ENCODE data around the gene SPRR5. TPM values are rescaled to one million over a fixed set of nuclear protein-coding genes. Genes with fewer than 3 reads are reported as not detected.

SPRR5 gene
- total and polyA plus RNA-seq, 2 experiments from 2014 or later: not detected

DNA sequence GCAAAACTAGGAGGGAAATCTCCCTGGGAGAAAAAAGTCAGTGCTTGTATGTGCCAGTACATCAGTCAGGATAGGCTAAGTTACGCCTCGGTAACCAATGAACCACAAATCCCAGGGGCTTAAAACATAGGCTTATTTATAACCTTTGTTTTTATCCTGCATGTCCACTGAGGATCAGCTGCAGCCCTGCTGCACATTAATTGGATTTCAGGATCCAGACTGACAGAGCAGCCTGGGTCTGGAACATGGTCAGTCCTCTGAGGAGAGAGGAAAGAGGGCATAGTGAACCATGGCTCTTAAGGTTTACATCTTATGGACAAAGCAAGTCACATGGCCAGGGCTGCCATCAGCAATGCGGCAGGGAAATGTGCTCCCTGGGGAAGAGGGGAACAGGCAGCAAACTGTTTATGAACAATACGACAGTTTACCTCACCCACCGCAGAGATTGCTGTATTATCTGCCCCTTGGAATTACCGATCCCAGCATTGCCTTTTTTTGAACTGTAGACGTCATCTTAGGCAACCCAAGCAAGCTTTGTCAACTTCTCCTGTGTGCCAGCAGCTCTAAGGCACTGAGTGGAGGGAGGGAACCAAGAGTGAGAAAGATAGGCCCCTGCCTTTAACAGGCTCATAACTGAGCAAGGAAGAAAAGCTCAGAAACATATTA lies 14.4 kb downstream of the SPRR5 start (continued):
- no peak for TF ChIP-seq STAT1 (IDR thresholded peaks at IDR 0.05; ENCODE audit: unreplicated experiment)
- TF ChIP-seq, protein P1, sequence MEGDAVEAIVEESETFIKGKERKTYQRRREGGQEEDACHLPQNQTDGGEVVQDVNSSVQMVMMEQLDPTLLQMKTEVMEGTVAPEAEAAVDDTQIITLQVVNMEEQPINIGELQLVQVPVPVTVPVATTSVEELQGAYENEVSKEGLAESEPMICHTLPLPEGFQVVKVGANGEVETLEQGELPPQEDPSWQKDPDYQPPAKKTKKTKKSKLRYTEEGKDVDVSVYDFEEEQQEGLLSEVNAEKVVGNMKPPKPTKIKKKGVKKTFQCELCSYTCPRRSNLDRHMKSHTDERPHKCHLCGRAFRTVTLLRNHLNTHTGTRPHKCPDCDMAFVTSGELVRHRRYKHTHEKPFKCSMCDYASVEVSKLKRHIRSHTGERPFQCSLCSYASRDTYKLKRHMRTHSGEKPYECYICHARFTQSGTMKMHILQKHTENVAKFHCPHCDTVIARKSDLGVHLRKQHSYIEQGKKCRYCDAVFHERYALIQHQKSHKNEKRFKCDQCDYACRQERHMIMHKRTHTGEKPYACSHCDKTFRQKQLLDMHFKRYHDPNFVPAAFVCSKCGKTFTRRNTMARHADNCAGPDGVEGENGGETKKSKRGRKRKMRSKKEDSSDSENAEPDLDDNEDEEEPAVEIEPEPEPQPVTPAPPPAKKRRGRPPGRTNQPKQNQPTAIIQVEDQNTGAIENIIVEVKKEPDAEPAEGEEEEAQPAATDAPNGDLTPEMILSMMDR (conservative IDR thresholded peaks at IDR 0.05; ENCODE audit: low read depth in 2 of 2): no peak

DNA sequence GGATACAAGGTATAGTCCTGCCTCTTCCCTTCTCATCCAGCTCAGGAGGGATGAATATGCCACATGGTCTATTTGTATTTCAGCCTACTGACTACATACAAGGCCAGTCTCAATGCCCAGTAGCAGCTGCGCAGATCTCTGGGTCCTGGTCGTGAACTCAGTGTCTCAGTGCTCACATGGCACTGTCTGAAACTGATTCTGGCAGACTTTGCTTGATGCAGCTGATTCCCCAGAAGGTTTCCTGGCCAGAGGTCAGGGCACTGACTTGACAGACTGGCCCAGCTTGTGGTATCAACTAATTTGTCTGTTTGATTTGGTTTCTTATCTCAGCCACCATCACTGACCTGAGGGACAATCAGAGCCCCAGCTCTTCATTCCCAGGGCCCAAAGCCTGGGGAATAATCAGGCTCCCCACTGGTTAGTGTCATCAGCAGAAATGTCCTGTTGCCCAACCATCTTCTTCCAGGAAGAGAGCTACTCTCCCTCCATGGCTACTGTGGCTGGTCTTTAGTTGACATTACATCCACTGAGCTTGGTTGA lies 15.9 kb downstream of the SPRR5 start:
- no peak overlapping the region for H3K4me2 ChIP-seq
- no peaks in the 10 kb centered on the region for H4K20me1 ChIP-seq (replicated peaks; ENCODE audit: insufficient read depth)
- no peaks in the 10 kb centered on the region for H3K9me3 Mint-ChIP-seq
- no peak for DNase-seq (ENCODE audit: low spot score)
- H3K27me3 ChIP-seq (ENCODE audit: insufficient read depth): no peaks in the 10 kb centered on the region
- H3K4me1 ChIP-seq (ENCODE audit: insufficient read depth): no peaks in the 10 kb centered on the region
- ATAC-seq: no peak
- H3K4me1 Mint-ChIP-seq: no peaks in the 10 kb centered on the region
- H3K36me3 ChIP-seq (ENCODE audit: insufficient read depth): no peaks in the 10 kb centered on the region
- no peaks in the 10 kb centered on the region for H3K27me3 Mint-ChIP-seq (ENCODE audit: insufficient read depth, low read depth, poor library complexity)
- no peaks in the 10 kb centered on the region; the same call in 2 of the 3 replicates for H3K36me3 Mint-ChIP-seq (ENCODE audit: low read depth)
- H3K4me3 Mint-ChIP-seq: no peak overlapping the region
- no peak overlapping the region for H3K27ac Mint-ChIP-seq
- H3K9me2 ChIP-seq (ENCODE audit: insufficient read depth): peaks cover 15% of the 10 kb centered on the region
- no peak overlapping the region for H3K4me3 ChIP-seq
- no peak overlapping the region for H3K27ac ChIP-seq (ENCODE audit: low read depth)
- H2AFZ ChIP-seq: no peak overlapping the region
- TF ChIP-seq ZNF331 (CRISPR knock-in tag; IDR thresholded peaks at IDR 0.05; ENCODE audit: low read depth) (no peak), ZNF114 (CRISPR knock-in tag; IDR thresholded peaks at IDR 0.05) (no peak), JUNB (IDR thresholded peaks at IDR 0.05; ENCODE audit: unreplicated experiment) (no peak), CREB1 (CRISPR knock-in tag; IDR thresholded peaks at IDR 0.05; ENCODE audit: low read depth) (no peak), STAT1 (IDR thresholded peaks at IDR 0.05; ENCODE audit: unreplicated experiment) (no peak), EZH2 (IDR thresholded peaks at IDR 0.05; ENCODE audit: low read depth, unreplicated experiment) (no peak), POLR2AphosphoS5 (IDR thresholded peaks at IDR 0.05; ENCODE audit: low read depth) (no peak), EZH2phosphoT487 (IDR thresholded peaks at IDR 0.05; ENCODE audit: unreplicated experiment) (no peak), NANOG (IDR thresholded peaks at IDR 0.05; ENCODE audit: borderline replicate concordance) (no peak)
- TF ChIP-seq, protein P2, sequence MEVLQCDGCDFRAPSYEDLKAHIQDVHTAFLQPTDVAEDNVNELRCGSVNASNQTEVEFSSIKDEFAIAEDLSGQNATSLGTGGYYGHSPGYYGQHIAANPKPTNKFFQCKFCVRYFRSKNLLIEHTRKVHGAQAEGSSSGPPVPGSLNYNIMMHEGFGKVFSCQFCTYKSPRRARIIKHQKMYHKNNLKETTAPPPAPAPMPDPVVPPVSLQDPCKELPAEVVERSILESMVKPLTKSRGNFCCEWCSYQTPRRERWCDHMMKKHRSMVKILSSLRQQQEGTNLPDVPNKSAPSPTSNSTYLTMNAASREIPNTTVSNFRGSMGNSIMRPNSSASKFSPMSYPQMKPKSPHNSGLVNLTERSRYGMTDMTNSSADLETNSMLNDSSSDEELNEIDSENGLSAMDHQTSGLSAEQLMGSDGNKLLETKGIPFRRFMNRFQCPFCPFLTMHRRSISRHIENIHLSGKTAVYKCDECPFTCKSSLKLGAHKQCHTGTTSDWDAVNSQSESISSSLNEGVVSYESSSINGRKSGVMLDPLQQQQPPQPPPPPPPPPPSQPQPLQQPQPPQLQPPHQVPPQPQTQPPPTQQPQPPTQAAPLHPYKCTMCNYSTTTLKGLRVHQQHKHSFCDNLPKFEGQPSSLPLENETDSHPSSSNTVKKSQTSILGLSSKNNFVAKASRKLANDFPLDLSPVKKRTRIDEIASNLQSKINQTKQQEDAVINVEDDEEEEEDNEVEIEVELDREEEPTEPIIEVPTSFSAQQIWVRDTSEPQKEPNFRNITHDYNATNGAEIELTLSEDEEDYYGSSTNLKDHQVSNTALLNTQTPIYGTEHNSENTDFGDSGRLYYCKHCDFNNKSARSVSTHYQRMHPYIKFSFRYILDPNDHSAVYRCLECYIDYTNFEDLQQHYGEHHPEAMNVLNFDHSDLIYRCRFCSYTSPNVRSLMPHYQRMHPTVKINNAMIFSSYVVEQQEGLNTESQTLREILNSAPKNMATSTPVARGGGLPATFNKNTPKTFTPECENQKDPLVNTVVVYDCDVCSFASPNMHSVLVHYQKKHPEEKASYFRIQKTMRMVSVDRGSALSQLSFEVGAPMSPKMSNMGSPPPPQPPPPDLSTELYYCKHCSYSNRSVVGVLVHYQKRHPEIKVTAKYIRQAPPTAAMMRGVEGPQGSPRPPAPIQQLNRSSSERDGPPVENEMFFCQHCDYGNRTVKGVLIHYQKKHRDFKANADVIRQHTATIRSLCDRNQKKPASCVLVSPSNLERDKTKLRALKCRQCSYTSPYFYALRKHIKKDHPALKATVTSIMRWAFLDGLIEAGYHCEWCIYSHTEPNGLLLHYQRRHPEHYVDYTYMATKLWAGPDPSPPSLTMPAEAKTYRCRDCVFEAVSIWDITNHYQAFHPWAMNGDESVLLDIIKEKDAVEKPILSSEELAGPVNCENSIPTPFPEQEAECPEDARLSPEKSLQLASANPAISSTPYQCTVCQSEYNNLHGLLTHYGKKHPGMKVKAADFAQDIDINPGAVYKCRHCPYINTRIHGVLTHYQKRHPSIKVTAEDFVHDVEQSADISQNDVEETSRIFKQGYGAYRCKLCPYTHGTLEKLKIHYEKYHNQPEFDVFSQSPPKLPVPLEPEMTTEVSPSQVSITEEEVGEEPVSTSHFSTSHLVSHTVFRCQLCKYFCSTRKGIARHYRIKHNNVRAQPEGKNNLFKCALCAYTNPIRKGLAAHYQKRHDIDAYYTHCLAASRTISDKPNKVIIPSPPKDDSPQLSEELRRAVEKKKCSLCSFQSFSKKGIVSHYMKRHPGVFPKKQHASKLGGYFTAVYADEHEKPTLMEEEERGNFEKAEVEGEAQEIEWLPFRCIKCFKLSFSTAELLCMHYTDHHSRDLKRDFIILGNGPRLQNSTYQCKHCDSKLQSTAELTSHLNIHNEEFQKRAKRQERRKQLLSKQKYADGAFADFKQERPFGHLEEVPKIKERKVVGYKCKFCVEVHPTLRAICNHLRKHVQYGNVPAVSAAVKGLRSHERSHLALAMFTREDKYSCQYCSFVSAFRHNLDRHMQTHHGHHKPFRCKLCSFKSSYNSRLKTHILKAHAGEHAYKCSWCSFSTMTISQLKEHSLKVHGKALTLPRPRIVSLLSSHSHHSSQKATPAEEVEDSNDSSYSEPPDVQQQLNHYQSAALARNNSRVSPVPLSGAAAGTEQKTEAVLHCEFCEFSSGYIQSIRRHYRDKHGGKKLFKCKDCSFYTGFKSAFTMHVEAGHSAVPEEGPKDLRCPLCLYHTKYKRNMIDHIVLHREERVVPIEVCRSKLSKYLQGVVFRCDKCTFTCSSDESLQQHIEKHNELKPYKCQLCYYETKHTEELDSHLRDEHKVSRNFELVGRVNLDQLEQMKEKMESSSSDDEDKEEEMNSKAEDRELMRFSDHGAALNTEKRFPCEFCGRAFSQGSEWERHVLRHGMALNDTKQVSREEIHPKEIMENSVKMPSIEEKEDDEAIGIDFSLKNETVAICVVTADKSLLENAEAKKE (CRISPR knock-in tag; IDR thresholded peaks at IDR 0.05): no peak
- TF ChIP-seq, protein P1 (conservative IDR thresholded peaks at IDR 0.05; ENCODE audit: low read depth in 2 of 2): no peak
- TF ChIP-seq, protein P3, sequence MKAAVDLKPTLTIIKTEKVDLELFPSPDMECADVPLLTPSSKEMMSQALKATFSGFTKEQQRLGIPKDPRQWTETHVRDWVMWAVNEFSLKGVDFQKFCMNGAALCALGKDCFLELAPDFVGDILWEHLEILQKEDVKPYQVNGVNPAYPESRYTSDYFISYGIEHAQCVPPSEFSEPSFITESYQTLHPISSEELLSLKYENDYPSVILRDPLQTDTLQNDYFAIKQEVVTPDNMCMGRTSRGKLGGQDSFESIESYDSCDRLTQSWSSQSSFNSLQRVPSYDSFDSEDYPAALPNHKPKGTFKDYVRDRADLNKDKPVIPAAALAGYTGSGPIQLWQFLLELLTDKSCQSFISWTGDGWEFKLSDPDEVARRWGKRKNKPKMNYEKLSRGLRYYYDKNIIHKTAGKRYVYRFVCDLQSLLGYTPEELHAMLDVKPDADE (IDR thresholded peaks at IDR 0.05): no peak
- no peaks in the 10 kb centered on the region for H3K79me2 ChIP-seq (replicated peaks; ENCODE audit: insufficient read depth)
- H3F3A ChIP-seq (replicated peaks; ENCODE audit: low read depth): no peaks in the 10 kb centered on the region

Data from GM23338 (cell line).